Skeletal muscle satellite cell (primary cell): ENCODE measurements around the gene SDK2.

Experiments used
- H3K27me3 ChIP-seq: 2 replicates; pipeline ENCODE4 v1.7.0; 2013; ENCODE audit warnings: low read length; ENCODE audit not compliant: control insufficient read depth, insufficient read depth
- H3K36me3 ChIP-seq: 2 replicates; pipeline ENCODE4 v1.7.0; 2013; ENCODE audit warnings: mild to moderate bottlenecking, control low read depth, low read length; ENCODE audit not compliant: insufficient read depth
- H3K4me1 ChIP-seq: 2 replicates; pipeline ENCODE4 v1.7.0; 2013; ENCODE audit warnings: low read length; ENCODE audit not compliant: control insufficient read depth, insufficient read depth
- H3K4me2 ChIP-seq: 2 replicates; pipeline ENCODE4 v1.7.0; 2013; ENCODE audit warnings: mild to moderate bottlenecking, low read length
- H3K4me3 ChIP-seq: 2 replicates; pipeline ENCODE4 v1.7.0; 2013; ENCODE audit warnings: low read length
- H3K9ac ChIP-seq: 2 replicates; pipeline ENCODE4 v1.7.0; 2013; ENCODE audit warnings: mild to moderate bottlenecking, low read depth, low read length, moderate library complexity
- H3K9me3 ChIP-seq: replicated peaks from 2 replicates; pipeline ENCODE4 v1.7.0; 2013; ENCODE audit warnings: mild to moderate bottlenecking, control low read depth, low read length

Gene SDK2

DNA sequence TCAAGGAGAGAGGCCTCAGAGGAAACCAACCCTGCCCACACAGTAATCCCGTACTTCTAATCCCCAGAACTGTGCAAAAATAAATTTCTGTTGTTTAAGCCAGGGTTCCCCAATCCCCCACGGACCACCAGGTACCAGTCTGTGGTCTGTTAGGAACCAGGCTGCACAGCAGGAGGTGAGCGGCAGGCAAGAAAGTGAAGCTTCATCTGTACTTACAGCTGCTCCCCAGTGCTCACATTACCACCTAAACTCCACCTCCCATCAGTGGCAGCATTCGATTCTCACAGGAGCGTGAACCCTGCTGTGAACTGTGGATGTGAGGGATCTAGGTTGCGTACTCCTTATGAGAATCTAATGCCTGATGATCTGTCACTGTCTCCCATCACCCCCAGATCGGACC lies 231.3 kb downstream of the SDK2 start:
- no peak overlapping the region for H3K4me2 ChIP-seq
- H3K36me3 ChIP-seq, result no peaks in the 10 kb centered on the region
- peaks cover 5% of the 10 kb centered on the region for H3K27me3 ChIP-seq
- H3K4me3 ChIP-seq, result no peak overlapping the region
- no peaks in the 10 kb centered on the region for H3K9me3 ChIP-seq
- H3K4me1 ChIP-seq, result no peaks in the 10 kb centered on the region
- no peak overlapping the region for H3K9ac ChIP-seq

DNA sequence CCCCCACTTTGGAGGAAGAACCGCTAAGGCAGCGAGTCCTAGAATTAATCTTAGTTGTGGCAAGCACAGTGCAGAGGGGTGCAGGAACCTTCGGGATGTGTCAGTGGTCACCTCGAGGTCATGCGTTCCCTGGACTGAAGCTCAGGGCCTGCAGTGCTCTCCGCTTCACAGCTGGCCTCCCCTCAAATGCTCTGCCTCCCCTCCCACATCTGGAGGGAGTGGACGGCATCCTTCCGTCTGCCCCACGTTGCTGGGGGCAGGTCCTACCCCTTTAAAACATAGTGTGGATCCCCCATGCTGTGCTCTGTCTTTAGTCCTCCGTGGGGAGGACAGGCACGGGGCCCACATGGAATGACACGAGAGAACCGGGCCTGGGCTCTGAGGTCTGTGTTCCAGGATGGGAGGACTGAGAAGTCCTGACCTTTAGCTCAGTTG lies 232.9 kb downstream of the SDK2 start:
- no peak overlapping the region for H3K9ac ChIP-seq
- peaks cover 5% of the 10 kb centered on the region for H3K27me3 ChIP-seq
- no peak overlapping the region for H3K4me2 ChIP-seq
- H3K36me3 ChIP-seq, result no peaks in the 10 kb centered on the region
- H3K4me1 ChIP-seq, result no peaks in the 10 kb centered on the region
- no peak overlapping the region for H3K4me3 ChIP-seq
- no peaks in the 10 kb centered on the region for H3K9me3 ChIP-seq

DNA sequence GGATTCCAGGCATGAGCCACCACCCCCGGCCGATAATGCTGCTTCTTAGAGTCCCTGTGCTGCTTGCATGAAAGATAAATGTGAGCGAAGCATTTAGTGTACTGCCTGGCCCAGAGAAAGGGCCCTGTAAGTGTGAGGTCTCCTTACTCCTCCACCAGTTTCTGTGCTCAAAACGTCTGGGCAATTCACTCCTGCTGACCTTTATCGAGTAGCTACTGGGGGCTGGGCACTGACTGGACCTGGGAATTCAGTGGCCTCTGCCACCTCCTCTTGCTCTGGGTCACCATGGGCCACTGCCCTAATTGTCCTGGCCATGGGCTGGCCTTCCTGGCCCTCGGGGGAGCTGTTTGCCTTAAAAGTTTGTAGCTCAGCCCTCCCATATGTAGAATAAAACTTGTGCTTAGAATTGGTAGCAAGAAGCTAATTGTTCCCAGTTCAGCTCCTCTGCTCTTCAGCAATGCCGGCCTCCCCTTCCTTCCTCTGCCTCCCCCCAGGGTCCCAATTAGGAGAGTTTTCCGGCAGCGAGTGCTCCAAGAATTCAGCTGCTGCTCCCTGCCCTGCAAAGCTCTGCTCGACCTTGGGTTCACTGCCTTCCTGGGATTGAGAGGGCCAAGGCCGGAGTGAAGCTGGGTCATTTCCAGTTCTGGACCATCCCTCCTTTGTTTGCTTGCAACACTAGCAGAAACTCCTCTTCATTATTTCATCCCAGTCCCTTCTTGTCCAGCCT lies 233.5 kb downstream of the SDK2 start:
- Histone ChIP-seq H3K4me2 (no peak overlapping the region), H3K9ac (no peak overlapping the region), H3K36me3 (no peaks in the 10 kb centered on the region), H3K9me3 (no peaks in the 10 kb centered on the region), H3K4me3 (no peak overlapping the region), H3K4me1 (no peaks in the 10 kb centered on the region), H3K27me3 (peaks cover 5% of the 10 kb centered on the region)

DNA sequence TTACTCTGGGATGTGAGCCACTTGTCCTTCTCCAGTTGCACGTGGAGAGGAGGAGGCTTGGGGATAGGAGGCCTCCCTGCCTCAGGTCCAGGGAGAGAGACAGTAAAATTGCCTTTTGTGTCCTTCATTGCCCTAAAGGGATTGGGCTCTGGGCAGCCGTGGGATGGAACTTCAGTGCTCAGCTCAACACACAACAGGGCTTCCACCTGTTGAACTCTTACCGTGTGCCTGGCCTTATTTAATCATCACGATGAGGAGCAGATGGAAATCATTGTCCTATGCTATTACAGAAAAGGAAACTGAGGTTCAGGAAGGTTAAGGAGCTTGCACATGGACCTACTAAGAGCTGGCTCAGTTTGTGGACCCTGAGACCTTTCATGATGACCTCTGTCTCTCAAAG lies 240.0 kb downstream of the SDK2 start:
- no peak overlapping the region for H3K9ac ChIP-seq
- no peak overlapping the region for H3K4me3 ChIP-seq
- H3K9me3 ChIP-seq, result no peaks in the 10 kb centered on the region
- H3K27me3 ChIP-seq, result peaks cover 3% of the 10 kb centered on the region
- H3K4me1 ChIP-seq, result no peaks in the 10 kb centered on the region
- H3K36me3 ChIP-seq, result no peaks in the 10 kb centered on the region
- no peak overlapping the region for H3K4me2 ChIP-seq

DNA sequence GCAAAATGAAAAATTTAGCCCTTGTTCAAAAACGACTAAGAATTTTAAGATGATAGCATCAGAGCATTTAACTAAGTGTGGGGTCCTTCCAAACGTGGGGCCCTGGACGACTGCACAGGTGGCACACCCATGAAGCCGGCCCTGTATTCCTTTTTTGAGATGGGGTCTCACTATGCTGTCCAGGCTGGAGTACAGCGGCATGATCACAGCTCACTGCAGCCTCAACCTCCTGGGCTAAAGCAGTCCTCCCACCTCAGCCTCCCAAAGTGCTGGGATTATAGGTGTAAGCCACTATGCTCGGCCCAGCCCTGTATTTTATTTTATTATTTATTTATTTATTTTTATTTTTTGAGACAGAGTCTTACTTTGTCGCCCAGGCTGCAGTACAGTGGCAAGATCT lies 241.8 kb downstream of the SDK2 start:
- Histone ChIP-seq H3K9ac (no peak overlapping the region), H3K9me3 (no peaks in the 10 kb centered on the region), H3K4me3 (no peak overlapping the region), H3K4me1 (no peaks in the 10 kb centered on the region), H3K27me3 (peaks cover 6% of the 10 kb centered on the region), H3K36me3 (no peaks in the 10 kb centered on the region), H3K4me2 (no peak overlapping the region)

DNA sequence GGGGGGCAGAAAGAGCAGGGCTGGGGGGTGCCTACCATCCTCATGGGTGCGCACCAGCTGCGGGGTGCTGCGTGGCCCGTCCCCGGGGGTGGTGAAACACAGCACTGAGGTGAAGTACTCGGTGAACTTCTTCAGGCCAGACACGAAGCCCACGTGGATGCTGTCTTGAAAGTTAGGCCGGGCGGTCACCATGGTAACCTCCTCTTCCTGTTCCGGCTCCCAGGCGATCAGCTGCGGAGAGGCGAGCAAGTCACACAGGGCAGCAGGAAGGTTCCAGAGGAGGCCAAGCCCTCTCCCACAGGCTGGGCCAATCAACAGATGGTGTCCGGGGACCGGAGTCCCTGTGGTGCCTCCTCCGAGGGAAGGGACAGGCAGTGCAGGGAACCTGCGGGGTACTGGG lies 242.3 kb downstream of the SDK2 start:
- Histone ChIP-seq H3K9ac (no peak overlapping the region), H3K27me3 (peaks cover 6% of the 10 kb centered on the region), H3K4me2 (no peak overlapping the region), H3K4me3 (no peak overlapping the region), H3K9me3 (no peaks in the 10 kb centered on the region), H3K36me3 (no peaks in the 10 kb centered on the region), H3K4me1 (no peaks in the 10 kb centered on the region)

DNA sequence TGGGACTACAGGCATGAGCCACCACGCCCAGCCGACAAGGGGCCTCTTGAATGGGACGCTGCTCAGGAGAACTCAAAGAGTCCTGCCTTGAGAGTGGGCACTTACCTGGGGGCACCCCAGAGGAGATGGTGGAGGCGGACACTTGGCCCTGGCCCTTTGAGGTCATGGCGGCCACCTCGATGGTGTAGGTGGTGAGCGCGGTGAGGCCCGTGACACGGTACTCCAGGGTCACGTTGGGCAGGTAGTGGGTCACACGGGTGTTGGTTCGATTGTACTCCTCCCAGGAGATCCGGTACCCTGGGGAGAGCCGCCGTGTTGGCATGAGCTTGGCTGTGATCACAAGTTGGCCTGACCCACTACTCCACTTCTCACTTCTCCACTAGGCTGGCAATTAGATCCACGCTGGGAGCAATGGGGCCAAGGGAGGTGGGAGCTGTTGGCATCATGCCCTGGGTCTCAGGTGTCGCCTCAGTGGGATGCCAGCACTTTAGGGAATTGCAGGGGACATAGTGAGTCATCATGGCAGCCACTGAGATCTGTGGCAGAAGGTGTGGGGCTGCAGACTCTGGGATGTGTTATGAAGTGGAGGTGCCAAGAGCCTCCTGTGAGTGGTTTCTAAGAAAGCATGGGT lies 243.2 kb downstream of the SDK2 start:
- Histone ChIP-seq H3K9ac (no peak overlapping the region), H3K27me3 (peaks cover 6% of the 10 kb centered on the region), H3K4me1 (no peaks in the 10 kb centered on the region), H3K4me3 (no peak overlapping the region), H3K9me3 (no peaks in the 10 kb centered on the region), H3K36me3 (no peaks in the 10 kb centered on the region), H3K4me2 (no peak overlapping the region)

DNA sequence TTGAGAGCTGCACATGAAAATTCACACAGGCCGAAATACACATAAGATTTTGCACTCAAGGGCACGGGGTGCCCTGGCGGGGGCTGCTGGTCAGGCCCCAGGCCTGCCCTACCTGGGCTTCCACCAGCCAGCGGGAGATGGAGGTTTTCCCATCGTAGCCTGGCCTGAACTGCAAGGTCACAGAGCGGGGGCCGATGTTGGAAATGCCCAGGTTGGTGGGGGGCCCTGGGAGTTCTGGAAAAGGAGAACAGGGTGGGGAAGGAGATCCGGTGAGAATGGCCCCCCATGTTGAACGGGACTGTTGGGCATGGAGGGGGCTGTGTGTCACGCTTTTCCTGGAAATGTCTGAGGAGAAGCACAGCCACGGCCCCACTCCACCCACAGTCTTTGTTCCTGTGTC lies 245.2 kb downstream of the SDK2 start:
- no peaks in the 10 kb centered on the region for H3K36me3 ChIP-seq
- H3K9ac ChIP-seq, result no peak overlapping the region
- H3K4me1 ChIP-seq, result no peaks in the 10 kb centered on the region
- peaks cover 5% of the 10 kb centered on the region for H3K27me3 ChIP-seq
- H3K4me2 ChIP-seq, result no peak overlapping the region
- H3K9me3 ChIP-seq, result no peaks in the 10 kb centered on the region
- H3K4me3 ChIP-seq, result no peak overlapping the region

DNA sequence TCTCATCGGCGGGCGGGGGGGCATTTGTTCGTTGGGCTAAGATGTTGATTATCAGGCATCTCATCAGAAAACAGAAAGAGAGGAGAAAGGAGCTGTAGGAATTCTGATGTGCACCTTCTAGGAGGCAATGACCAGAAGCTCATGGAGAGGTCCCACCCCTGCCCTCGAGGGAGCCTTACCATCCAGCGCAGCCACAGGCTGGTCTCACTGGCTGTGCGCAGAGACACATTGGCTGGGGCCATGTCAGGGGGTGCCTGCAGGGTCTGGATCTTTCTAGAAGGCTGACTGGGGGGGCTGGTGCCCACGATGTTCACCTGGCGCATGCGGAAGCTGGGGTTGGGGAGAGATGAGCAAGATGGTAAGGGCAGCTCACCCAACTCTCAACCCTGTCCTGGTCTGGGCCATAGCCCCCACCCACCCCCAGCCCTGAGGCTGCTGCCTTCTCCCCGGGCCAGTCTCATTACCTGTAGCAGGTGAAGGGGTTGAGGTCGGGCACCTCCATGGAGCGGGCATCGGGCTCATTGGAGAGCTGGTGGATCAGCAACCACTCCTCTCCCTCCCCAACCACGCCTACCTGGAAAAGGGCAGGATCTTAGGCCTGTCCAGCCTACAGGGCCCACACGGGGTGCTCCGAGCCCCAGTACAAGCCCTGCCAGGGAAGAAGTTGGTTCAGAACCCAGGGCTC lies 246.2 kb downstream of the SDK2 start:
- no peak overlapping the region for H3K4me2 ChIP-seq
- no peak overlapping the region for H3K9ac ChIP-seq
- no peak overlapping the region for H3K4me3 ChIP-seq
- H3K4me1 ChIP-seq, result no peaks in the 10 kb centered on the region
- H3K36me3 ChIP-seq, result no peaks in the 10 kb centered on the region
- no peaks in the 10 kb centered on the region for H3K9me3 ChIP-seq
- H3K27me3 ChIP-seq, result peaks cover 3% of the 10 kb centered on the region

DNA sequence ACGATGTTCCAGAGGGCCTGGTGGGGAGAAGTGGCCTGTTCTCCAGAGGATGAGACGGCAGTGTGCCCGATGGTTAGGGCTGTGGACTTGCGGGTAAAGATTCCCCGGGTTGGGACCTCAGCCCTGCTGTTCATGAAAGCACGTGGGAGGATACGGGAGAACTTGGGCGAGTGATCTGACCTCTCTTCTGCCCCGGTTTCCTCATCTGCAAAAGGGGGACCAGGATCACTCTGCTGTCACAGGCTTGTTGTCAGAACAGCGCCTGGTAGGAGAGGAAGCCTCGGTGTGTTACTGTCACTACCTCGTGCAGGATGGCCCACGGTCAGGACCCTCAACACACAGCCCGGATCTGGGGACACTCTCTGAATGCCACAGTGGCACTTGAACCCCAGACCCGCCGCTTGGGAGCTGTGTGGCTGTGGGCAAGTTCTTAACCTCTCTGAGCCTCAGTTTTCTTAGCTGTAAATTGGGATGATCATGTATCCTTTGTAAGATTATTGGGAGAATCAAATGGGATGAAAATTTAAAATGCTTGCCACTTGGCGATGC lies 246.9 kb downstream of the SDK2 start:
- Histone ChIP-seq H3K27me3 (peaks cover 3% of the 10 kb centered on the region), H3K9ac (no peak overlapping the region), H3K9me3 (no peaks in the 10 kb centered on the region), H3K4me1 (no peaks in the 10 kb centered on the region), H3K36me3 (no peaks in the 10 kb centered on the region), H3K4me3 (no peak overlapping the region), H3K4me2 (no peak overlapping the region)

DNA sequence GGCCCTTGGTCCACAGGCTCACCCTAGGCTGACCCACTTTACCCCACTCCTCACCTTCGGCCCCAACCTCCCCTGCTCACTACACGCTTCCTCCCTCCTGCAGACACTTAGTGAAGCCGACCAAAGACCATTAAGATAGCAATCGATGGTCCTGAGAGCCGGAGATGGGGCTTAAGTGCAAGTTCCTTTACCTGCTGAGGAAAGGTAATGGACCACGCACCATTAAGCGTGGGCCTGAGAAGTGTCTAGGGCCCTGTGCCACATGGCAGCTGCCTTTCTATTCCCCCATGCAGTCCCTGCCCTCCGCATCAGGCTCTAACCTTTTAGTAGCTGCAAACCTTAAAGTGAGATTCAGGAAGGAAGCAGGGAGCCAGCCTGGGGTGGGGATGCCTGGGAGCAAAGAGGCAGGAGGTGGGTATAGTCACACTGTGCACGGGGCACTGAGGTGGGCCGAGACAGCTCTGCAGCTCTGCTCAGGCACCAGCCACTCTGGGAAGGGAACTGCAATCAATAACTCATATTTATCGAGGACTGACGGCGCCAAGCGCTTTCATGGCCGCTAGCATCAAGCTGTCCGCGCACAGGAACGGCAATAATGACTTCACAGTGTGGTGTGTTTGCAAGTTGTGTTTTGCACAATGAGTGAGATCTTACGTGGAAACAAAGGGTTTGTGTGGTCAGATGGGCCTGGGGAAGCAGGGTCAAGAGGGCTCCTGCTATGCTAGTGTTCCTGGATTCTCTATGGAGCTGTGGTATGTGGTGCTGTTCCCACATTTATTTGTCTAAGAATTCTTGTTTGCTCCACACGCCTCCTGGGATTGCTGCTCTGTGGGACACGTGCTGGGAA lies 247.6 kb downstream of the SDK2 start:
- Histone ChIP-seq H3K36me3 (no peaks in the 10 kb centered on the region), H3K4me3 (no peak overlapping the region), H3K4me2 (no peak overlapping the region), H3K27me3 (peaks cover 3% of the 10 kb centered on the region), H3K9me3 (no peaks in the 10 kb centered on the region), H3K4me1 (no peaks in the 10 kb centered on the region), H3K9ac (no peak overlapping the region)
